Right lobe of liver (tissue), 6 donors: Measurements from ENCODE around the gene MTAP. TPM values are rescaled to one million over a fixed set of nuclear protein-coding genes. Genes with fewer than 3 reads are reported as not detected.
A peak's percentile ranks its signal among the peaks of the same experiment; 100 is the strongest.

Experiments
- ATAC-seq, 4 donors: fragments of 200-7000 bp; cut with Tn5 transposase; one replicate each; pipeline ENCODE4 v1.9.1; 2020; ENCODE audit warnings: mild to moderate bottlenecking in 4 of 4, moderate library complexity in 4 of 4
- DNase-seq, 3 donors: peaks; one replicate each; pipeline ENCODE4 v3.0.0-alpha.2; 2020
- H3K27ac ChIP-seq, 3 donors: fragments of 200-600 bp; one replicate each; pipeline ENCODE4 v1.8.0; 2022
- H3K27me3 ChIP-seq, 2 donors: fragments of 200-600 bp; one replicate each; pipeline ENCODE4 v1.8.0; 2022
- H3K36me3 ChIP-seq, 4 donors: fragments of 200-600 bp; sonication (generic) in 1 of 4; one replicate each; pipeline versions ENCODE4 v1.5.1 to v1.8.0; 2017 to 2022; ENCODE audit warnings: control low read depth in 1 of 4
- H3K4me1 ChIP-seq, 4 donors: fragments of 200-600 bp; sonication (generic) in 1 of 4; one replicate each; pipeline versions ENCODE4 v1.5.1 to v1.8.0; 2017 to 2022; ENCODE audit warnings: control low read depth in 1 of 4
- H3K4me3 ChIP-seq, 3 donors: fragments of 200-600 bp; one replicate each; pipeline ENCODE4 v1.8.0; 2022
- H3K9me3 ChIP-seq, 4 donors: fragments of 200-600 bp; sonication (generic) in 1 of 4; one replicate each; pipeline versions ENCODE4 v1.5.1 to v1.8.0; 2017 to 2022; ENCODE audit warnings: control low read depth in 1 of 4
- CTCF ChIP-seq, 4 donors: fragments of 200-600 bp in 3 of 4; fragments of 450-650 bp in 1 of 4; IDR thresholded peaks; one replicate each; pipeline versions ENCODE4 v1.5.1 to v1.8.0; 2016 to 2022; ENCODE audit warnings: antibody characterized with exemption in 4 of 4, mild to moderate bottlenecking in 2 of 4
- POLR2A ChIP-seq: fragments of 450-650 bp; IDR thresholded peaks from one replicate; pipeline ENCODE4 v1.6.1; 2017; ENCODE audit warnings: antibody characterized with exemption, mild to moderate bottlenecking
- WGBS: methylation state at CpG from one replicate; pipeline ENCODE4 v1.1.6; 2018; ENCODE audit warnings: low coverage, low lambda C conversion rate; ENCODE audit not compliant: insufficient coverage; ENCODE audit errors: missing lambda C conversion rate; 5-methylcytosine and 5-hydroxymethylcytosine counted together
- intact Hi-C, 2 donors: fragments of 100-400 bp; cut with DNase I; formaldehyde crosslinking; loops; one replicate each; pipeline versions ENCODE4 v1.11.2 to v1.14.1; 2022
- total RNA-seq, 6 experiments: library from RNA; depleted of rRNA in 2 of 6; stranded (reverse); fragments of >200 nt in 2 of 6; fragmentation: NEBNext Ultra II Directional in 3 of 6; extraction: Animal tissue kit (Norgen Biotek cat#: 25700) in 3 of 6; gene quantifications; one replicate each; pipeline versions ENCODE4 v1.1.0 to v1.2.4, GENCODE V29; 2016 to 2023
- donor health status: DM: no; HTN: yes; CAD: no.
- donor health status: DM: no; HTN: no; CAD: no.
- donor health status: DM: no; HTN: no; CAD: no.
- donor health status: DM: no; HTN: yes; CAD: no.
- donor health status: DM: no; HTN: yes; CAD: no.

The MTAP gene
- total RNA-seq, 6 experiments from 2014 or later = 18.1 to 23.7 (median 20.5) TPM

- no peak overlapping the region for H3K27ac ChIP-seq
- DNase-seq (no peak), ATAC-seq (no peak)
- WGBS = 41% methylated on average over 3 of the region's 3 CpGs
- no peaks in the 10 kb centered on the region for H3K9me3 ChIP-seq
- H3K4me3 ChIP-seq = no peak overlapping the region
- no peaks in the 10 kb centered on the region for H3K4me1 ChIP-seq
- H3K27me3 ChIP-seq = no peaks in the 10 kb centered on the region
- H3K36me3 ChIP-seq = no peaks in the 10 kb centered on the region
- no peak for TF ChIP-seq CTCF (IDR thresholded peaks at IDR 0.05)
- TF ChIP-seq POLR2A = no peak
- intact Hi-C loops = no loop called here
These were observed 5.7 kb upstream of the MTAP start for GRCh38 chr9:21796768-21797167.

DNA sequence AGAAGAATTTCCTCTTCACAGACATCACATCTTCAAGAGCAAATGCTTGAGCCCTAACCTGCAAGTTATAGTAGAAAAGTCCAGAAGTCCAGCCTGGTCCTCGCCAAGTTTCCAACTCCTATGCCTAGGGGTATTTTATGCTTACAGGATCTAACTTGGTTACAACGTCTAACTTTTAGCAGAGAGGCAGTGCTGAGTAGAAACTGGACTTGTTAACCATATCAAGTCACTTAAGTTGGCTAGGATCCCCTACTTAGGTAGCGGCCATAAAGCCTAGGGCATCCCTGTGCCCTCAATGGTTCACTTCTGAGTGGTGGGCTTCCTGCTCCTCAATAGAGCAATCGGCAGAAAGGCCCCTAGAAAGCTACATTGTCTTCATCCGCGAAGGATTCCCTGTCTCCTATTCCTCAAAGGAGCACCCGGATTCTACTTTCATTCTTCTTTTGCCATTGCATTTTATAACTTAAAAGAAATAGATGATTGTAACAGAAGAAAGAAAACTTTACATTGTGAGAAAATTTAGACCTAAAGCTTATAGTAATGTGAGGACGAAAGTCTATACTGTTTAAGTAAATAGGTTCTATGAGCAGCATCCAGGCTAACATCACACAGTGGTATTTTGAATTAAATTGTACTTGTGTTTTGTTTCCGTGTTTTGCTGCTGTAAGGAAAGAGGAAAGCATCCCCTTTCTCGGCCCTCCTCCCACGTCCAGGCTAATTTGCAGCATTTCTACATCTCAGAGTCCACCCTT, 1.3 kb upstream of the MTAP start:
- ATAC-seq = no peak
- intact Hi-C loops = no loop called here
- H3K36me3 ChIP-seq = no peaks in the 10 kb centered on the region
- H3K27ac ChIP-seq = no peak overlapping the region
- H3K4me3 ChIP-seq = peak overlapping the region in 2 of 3 donors; percentile 90 to 92
- DNase-seq = no peak
- 70% methylated on average over 11 of the region's 11 CpGs for WGBS
- no peaks in the 10 kb centered on the region for H3K27me3 ChIP-seq
- TF ChIP-seq POLR2A (no peak), CTCF (IDR thresholded peaks at IDR 0.05) (no peak)
- peaks cover 0 to 9% (median 4%) of the 10 kb centered on the region in 4 donors for H3K4me1 ChIP-seq
- no peaks in the 10 kb centered on the region for H3K9me3 ChIP-seq

- H3K27ac ChIP-seq = peak overlapping the region; percentile 69 to 92 (median 85)
- H3K4me3 ChIP-seq = peak overlapping the region; percentile 90 to 95 (median 92)
- TF ChIP-seq POLR2A (no peak), CTCF (IDR thresholded peaks at IDR 0.05) (no peak)
- peak; percentile 67 to 77 (median 75) for DNase-seq
- no peaks in the 10 kb centered on the region for H3K36me3 ChIP-seq
- peaks cover 0 to 9% (median 4%) of the 10 kb centered on the region in 4 donors for H3K4me1 ChIP-seq
- no peaks in the 10 kb centered on the region for H3K27me3 ChIP-seq
- H3K9me3 ChIP-seq = no peaks in the 10 kb centered on the region
- ATAC-seq = peak; percentile 52 to 71 (median 57)
- 12% methylated on average over 35 of the region's 37 CpGs for WGBS
- intact Hi-C loops = no loop called here
These were observed 586 bp upstream of the MTAP start for GRCh38 chr9:21801683-21802417.

GRCh38 chr9:21803649-21804048, 1.2 kb downstream of the MTAP start:
- Histone ChIP-seq H3K27me3 (no peaks in the 10 kb centered on the region), H3K4me3 (peak overlapping the region; percentile 90 to 95 (median 92)), H3K4me1 (peaks cover 0 to 9% (median 4%) of the 10 kb centered on the region in 4 donors), H3K27ac (peak overlapping the region in 2 of 3 donors; percentile 58 to 92), H3K36me3 (peaks cover 0 to 2% (median 0%) of the 10 kb centered on the region in 4 donors), H3K9me3 (no peaks in the 10 kb centered on the region)
- WGBS = 43% methylated on average over 10 of the region's 10 CpGs
- no peak for DNase-seq
- ATAC-seq = no peak
- TF ChIP-seq POLR2A = no peak
- no peak for TF ChIP-seq CTCF (IDR thresholded peaks at IDR 0.05)
- intact Hi-C loops = no loop called here
